Activated B cell treated with CpG ODN at 0.5 μM for 24 hours (primary cell): ENCODE measurements around the gene SERTM2. TPM values are rescaled to one million over a fixed set of nuclear protein-coding genes. Genes with fewer than 3 reads are reported as not detected.

Source experiments
- ATAC-seq: fragments of 200-7000 bp; cut with Tn5 transposase; one replicate; pipeline ENCODE4 v1.10.0; 2021; ENCODE audit warnings: low read depth, mild to moderate bottlenecking, moderate library complexity
- CTCF ChIA-PET: fragments of 350-600 bp; sonication (Branson Sonifier 250); formaldehyde crosslinking; loops from one replicate; lab custom pipeline; 2021; ENCODE audit warnings: antibody characterized with exemption; lab: Charles Lee
- POLR2A ChIA-PET: fragments of 350-600 bp; sonication (Branson Sonifier 250); formaldehyde crosslinking; loops from one replicate; lab custom pipeline; 2021; ENCODE audit warnings: antibody characterized with exemption; lab: Charles Lee
- DNase-seq: peaks from one replicate; pipeline ENCODE4 v3.0.0; 2022
- H3K27ac Mint-ChIP-seq: one replicate; pipeline ENCODE4 v1.8.0; 2020; ENCODE audit warnings: mixed read lengths
- H3K27me3 Mint-ChIP-seq: one replicate; pipeline ENCODE4 v1.8.0; 2021; ENCODE audit warnings: mixed read lengths
- H3K36me3 Mint-ChIP-seq: one replicate; pipeline ENCODE4 v1.8.0; 2021; ENCODE audit warnings: low read depth, mixed read lengths
- H3K4me1 Mint-ChIP-seq: one replicate; pipeline ENCODE4 v1.8.0; 2021; ENCODE audit warnings: mixed read lengths
- H3K4me3 Mint-ChIP-seq: one replicate; pipeline ENCODE4 v1.8.0; 2020; ENCODE audit warnings: mild to moderate bottlenecking, mixed read lengths
- H3K9me3 Mint-ChIP-seq: one replicate; pipeline ENCODE4 v1.8.0; 2020; ENCODE audit warnings: mixed read lengths
- CTCF ChIP-seq: fragments of 200-600 bp; IDR thresholded peaks from one replicate; pipeline ENCODE4 v1.8.0; 2022; ENCODE audit warnings: antibody characterized with exemption, mild to moderate bottlenecking
- intact Hi-C: fragments of 100-400 bp; cut with micrococcal nuclease; formaldehyde crosslinking; loops from one replicate; pipeline ENCODE4 v1.15.1; 2024
- total RNA-seq: library from RNA; stranded (reverse); gene quantifications from 2 replicates; pipeline ENCODE4 v1.2.3, GENCODE V29; 2022

Gene SERTM2
- total RNA-seq, 1 donor from 2014 or later: not detected

- H3K27ac Mint-ChIP-seq: no peak overlapping the region
- H3K4me3 Mint-ChIP-seq: no peak overlapping the region
- POLR2A ChIA-PET: no interaction called here
- no peaks in the 10 kb centered on the region for H3K9me3 Mint-ChIP-seq
- ATAC-seq (no peak), DNase-seq (no peak)
- no peak for TF ChIP-seq CTCF
- no peaks in the 10 kb centered on the region for H3K27me3 Mint-ChIP-seq
- intact Hi-C loops: no loop called here
- no peaks in the 10 kb centered on the region for H3K4me1 Mint-ChIP-seq
- CTCF ChIA-PET: no interaction called here
- no peaks in the 10 kb centered on the region for H3K36me3 Mint-ChIP-seq
Observed at GRCh38 chrX:111515298-111515697, 3.9 kb downstream of the SERTM2 start.

- H3K27me3 Mint-ChIP-seq: no peaks in the 10 kb centered on the region
- ATAC-seq: no peak
- no peaks in the 10 kb centered on the region for H3K36me3 Mint-ChIP-seq
- no peak for TF ChIP-seq CTCF
- CTCF ChIA-PET: no interaction called here
- H3K9me3 Mint-ChIP-seq: no peaks in the 10 kb centered on the region
- POLR2A ChIA-PET: no interaction called here
- H3K4me1 Mint-ChIP-seq: no peaks in the 10 kb centered on the region
- intact Hi-C loops: no loop called here
- no peak overlapping the region for H3K4me3 Mint-ChIP-seq
- H3K27ac Mint-ChIP-seq: no peak overlapping the region
- DNase-seq: no peak
Observed at GRCh38 chrX:111518667-111519066, 7.2 kb downstream of the SERTM2 start.

GRCh38 chrX:111519215-111519614 is 7.8 kb downstream of the SERTM2 start:
- intact Hi-C loops: no loop called here
- CTCF ChIA-PET: no interaction called here
- H3K27me3 Mint-ChIP-seq: no peaks in the 10 kb centered on the region
- ATAC-seq: no peak
- H3K9me3 Mint-ChIP-seq: no peaks in the 10 kb centered on the region
- no peak overlapping the region for H3K27ac Mint-ChIP-seq
- H3K36me3 Mint-ChIP-seq: no peaks in the 10 kb centered on the region
- POLR2A ChIA-PET: no interaction called here
- no peak overlapping the region for H3K4me3 Mint-ChIP-seq
- no peaks in the 10 kb centered on the region for H3K4me1 Mint-ChIP-seq
- DNase-seq: no peak
- no peak for TF ChIP-seq CTCF

GRCh38 chrX:111520506-111520905 is 9.1 kb downstream of the SERTM2 start:
- intact Hi-C loops: no loop called here
- TF ChIP-seq CTCF: no peak
- DNase-seq (no peak), ATAC-seq (no peak)
- H3K9me3 Mint-ChIP-seq: no peaks in the 10 kb centered on the region
- H3K4me3 Mint-ChIP-seq: no peak overlapping the region
- H3K4me1 Mint-ChIP-seq: no peaks in the 10 kb centered on the region
- no peak overlapping the region for H3K27ac Mint-ChIP-seq
- no peaks in the 10 kb centered on the region for H3K27me3 Mint-ChIP-seq
- ChIA-PET POLR2A (no interaction called here), CTCF (no interaction called here)
- H3K36me3 Mint-ChIP-seq: no peaks in the 10 kb centered on the region

- intact Hi-C loops: no loop called here
- ATAC-seq: no peak
- Mint-ChIP-seq H3K9me3 (no peaks in the 10 kb centered on the region), H3K27me3 (no peaks in the 10 kb centered on the region), H3K4me3 (no peak overlapping the region), H3K27ac (no peak overlapping the region), H3K4me1 (no peaks in the 10 kb centered on the region), H3K36me3 (no peaks in the 10 kb centered on the region)
- DNase-seq: no peak
- POLR2A ChIA-PET: no interaction called here
- CTCF ChIA-PET: no interaction called here
- no peak for TF ChIP-seq CTCF
Observed at GRCh38 chrX:111521169-111521568, 9.7 kb downstream of the SERTM2 start.
